ENCODE results near the gene KRT17. TPM values are rescaled to one million over a fixed set of nuclear protein-coding genes. Genes with fewer than 3 reads are reported as not detected.

Gene KRT17
- total RNA-seq, 1 donor from 2014 or later = not detected

DNA sequence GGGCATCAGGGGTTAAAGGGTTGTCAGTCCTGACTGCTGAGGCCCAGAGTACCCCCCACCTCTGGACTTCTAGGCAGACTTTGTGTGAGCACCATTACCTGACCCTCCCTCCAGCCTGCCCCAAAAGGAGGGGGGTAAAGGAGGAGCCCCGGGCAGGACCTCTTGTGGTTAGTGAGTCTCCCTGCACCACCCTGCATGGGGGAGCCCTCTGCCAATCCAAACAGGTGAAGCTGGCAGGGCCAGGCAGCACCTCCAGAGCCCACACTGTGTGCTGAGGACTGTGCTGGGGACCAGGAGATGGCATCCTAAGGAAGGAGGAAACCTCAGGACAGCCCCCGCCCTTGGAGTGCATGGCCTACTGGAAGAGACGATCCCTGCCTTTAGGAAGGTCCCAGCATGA, 35.1 kb downstream of the KRT17 start:
- Mint-ChIP-seq H3K36me3 (no peaks in the 10 kb centered on the region), H3K4me1 (peaks cover 2% of the 10 kb centered on the region), H3K9me3 (no peaks in the 10 kb centered on the region), H3K27ac (no peak overlapping the region), H3K4me3 (no peak overlapping the region), H3K27me3 (ENCODE audit: insufficient read depth, low read depth) (peaks cover 10% of the 10 kb centered on the region)
- DNase-seq (ENCODE audit: low spot score) = no peak
- Histone ChIP-seq H3K4me1 (no peaks in the 10 kb centered on the region), H3K79me2 (ENCODE audit: low read depth) (no peaks in the 10 kb centered on the region), H3K27me3 (no peaks in the 10 kb centered on the region), H4K20me1 (ENCODE audit: low read depth) (no peaks in the 10 kb centered on the region), H3K9ac (no peak overlapping the region), H3F3A (ENCODE audit: low read depth) (no peaks in the 10 kb centered on the region), H3K4me3 (no peak overlapping the region), H3K27ac (no peak overlapping the region), H2AFZ (replicated peaks) (no peak overlapping the region), H3K4me2 (no peak overlapping the region), H3K9me3 (ENCODE audit: low read depth) (no peaks in the 10 kb centered on the region), H3K36me3 (no peaks in the 10 kb centered on the region)
- TF ChIP-seq, protein P1, sequence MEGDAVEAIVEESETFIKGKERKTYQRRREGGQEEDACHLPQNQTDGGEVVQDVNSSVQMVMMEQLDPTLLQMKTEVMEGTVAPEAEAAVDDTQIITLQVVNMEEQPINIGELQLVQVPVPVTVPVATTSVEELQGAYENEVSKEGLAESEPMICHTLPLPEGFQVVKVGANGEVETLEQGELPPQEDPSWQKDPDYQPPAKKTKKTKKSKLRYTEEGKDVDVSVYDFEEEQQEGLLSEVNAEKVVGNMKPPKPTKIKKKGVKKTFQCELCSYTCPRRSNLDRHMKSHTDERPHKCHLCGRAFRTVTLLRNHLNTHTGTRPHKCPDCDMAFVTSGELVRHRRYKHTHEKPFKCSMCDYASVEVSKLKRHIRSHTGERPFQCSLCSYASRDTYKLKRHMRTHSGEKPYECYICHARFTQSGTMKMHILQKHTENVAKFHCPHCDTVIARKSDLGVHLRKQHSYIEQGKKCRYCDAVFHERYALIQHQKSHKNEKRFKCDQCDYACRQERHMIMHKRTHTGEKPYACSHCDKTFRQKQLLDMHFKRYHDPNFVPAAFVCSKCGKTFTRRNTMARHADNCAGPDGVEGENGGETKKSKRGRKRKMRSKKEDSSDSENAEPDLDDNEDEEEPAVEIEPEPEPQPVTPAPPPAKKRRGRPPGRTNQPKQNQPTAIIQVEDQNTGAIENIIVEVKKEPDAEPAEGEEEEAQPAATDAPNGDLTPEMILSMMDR (IDR thresholded peaks at IDR 0.05) = no peak
- TF ChIP-seq EZH2 (IDR thresholded peaks at IDR 0.05) (no peak), EZH2phosphoT487 (IDR thresholded peaks at IDR 0.05) (no peak)

DNA sequence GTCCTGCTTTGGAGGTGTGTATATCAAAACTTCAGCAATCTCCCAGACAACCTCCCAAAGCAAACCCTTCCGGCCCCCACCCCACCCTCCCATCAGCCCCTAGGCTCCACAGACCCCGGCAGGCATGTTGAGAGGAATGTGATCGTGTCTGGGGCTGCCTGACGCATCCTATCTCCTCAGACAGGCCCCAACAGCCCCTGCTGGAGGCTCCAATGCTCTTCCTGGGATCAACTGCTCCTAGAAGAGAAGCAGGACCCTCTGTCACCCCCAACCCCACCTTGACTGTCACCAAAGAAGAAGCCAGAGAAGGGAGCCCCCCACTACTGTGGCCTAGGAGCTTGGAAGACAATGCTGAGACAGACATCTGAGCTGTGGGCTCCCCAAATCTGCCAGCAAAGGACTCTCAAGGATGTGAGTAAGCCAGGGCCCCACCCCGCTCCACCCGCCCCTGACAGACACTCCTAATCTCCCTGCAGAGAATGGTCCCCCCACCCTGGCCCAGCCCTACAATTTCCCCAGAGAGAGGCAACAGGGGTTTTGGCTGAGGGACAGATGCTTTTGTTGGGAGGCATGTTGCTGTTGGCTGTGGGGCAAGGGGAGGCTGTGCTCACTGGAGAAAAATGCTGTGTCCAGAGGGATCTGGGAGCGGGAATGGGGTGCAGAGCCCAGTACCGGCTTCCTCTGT, 36.1 kb downstream of the KRT17 start:
- H4K20me1 ChIP-seq (ENCODE audit: low read depth) = no peaks in the 10 kb centered on the region

DNA sequence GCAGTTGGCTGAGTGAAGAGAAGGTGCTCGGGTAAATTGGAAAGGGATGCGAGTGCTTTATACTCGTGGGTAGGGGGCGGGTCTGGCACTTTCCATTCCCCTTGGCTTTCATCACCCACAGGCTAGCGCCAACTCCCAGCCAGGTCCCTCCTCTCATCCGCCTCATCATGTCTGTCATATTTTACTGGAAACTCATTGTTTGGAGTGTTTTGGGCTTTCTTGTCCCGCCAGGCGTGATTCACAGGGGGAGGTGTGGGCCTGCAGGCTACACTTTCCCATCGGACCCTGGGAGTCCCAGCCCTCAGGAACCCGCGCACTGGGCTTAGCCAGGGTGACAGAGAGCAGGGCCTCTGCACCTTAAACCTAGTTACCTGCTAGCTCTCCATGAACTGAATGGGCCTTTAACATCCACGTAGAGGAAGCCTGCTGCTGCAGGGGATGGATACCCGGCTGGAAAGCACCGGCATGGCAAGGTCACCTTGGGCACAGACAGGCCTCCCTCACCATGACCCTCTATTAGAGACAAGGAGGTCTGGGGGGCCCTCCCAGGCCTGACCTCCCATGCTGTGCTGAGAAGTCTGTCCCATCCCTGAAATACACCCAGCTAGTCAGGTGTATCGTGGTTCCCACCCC, 37.4 kb downstream of the KRT17 start, which contains the start of gene KRT14:
TSS of gene KRT14 (minus strand) at position 33 of the 633 bp plus-strand sequence. CDS start 61 bp downstream, outside the sequence.
- no peaks in the 10 kb centered on the region for H4K20me1 ChIP-seq (ENCODE audit: low read depth)
- Mint-ChIP-seq H3K4me3 (no peak within 1 kb of the TSS), H3K4me1 (peaks cover 2% of the 10 kb centered on the region), H3K36me3 (no peaks in the 10 kb centered on the region), H3K27ac (no peak within 1 kb of the TSS), H3K27me3 (ENCODE audit: insufficient read depth, low read depth) (peaks cover 9% of the 10 kb centered on the region), H3K9me3 (no peaks in the 10 kb centered on the region)
- no peak within 1 kb of the TSS for H3K4me3 ChIP-seq
- TF ChIP-seq, protein P1 (IDR thresholded peaks at IDR 0.05) = no peak
- TF ChIP-seq EZH2 (IDR thresholded peaks at IDR 0.05) = no peak
- no peak for TF ChIP-seq EZH2phosphoT487 (IDR thresholded peaks at IDR 0.05)
- no peaks in the 10 kb centered on the region for H3K27me3 ChIP-seq
- H3K36me3 ChIP-seq = no peaks in the 10 kb centered on the region
- H3K4me2 ChIP-seq = no peak within 1 kb of the TSS
- no peaks in the 10 kb centered on the region for H3K4me1 ChIP-seq
- H3K27ac ChIP-seq = no peak within 1 kb of the TSS
- no peak for DNase-seq (ENCODE audit: low spot score)
- H3K9me3 ChIP-seq (ENCODE audit: low read depth) = no peaks in the 10 kb centered on the region
- H3K79me2 ChIP-seq (ENCODE audit: low read depth) = no peaks in the 10 kb centered on the region
- no peak within 1 kb of the TSS for H3K9ac ChIP-seq
- no peaks in the 10 kb centered on the region for H3F3A ChIP-seq (ENCODE audit: low read depth)
- H2AFZ ChIP-seq (replicated peaks) = no peak within 1 kb of the TSS

More for the DNA sequence above, 36.1 kb downstream of the KRT17 start:
- H3K36me3 ChIP-seq = no peaks in the 10 kb centered on the region
- Mint-ChIP-seq H3K4me3 (no peak overlapping the region), H3K4me1 (peaks cover 2% of the 10 kb centered on the region), H3K36me3 (no peaks in the 10 kb centered on the region), H3K27ac (no peak overlapping the region), H3K27me3 (ENCODE audit: insufficient read depth, low read depth) (peaks cover 4% of the 10 kb centered on the region), H3K9me3 (no peaks in the 10 kb centered on the region)
- no peaks in the 10 kb centered on the region for H3K9me3 ChIP-seq (ENCODE audit: low read depth)
- H3K4me3 ChIP-seq = no peak overlapping the region
- no peak overlapping the region for H3K4me2 ChIP-seq
- no peaks in the 10 kb centered on the region for H3K27me3 ChIP-seq
- H3K79me2 ChIP-seq (ENCODE audit: low read depth) = no peaks in the 10 kb centered on the region
- no peak for DNase-seq (ENCODE audit: low spot score)
- no peaks in the 10 kb centered on the region for H3K4me1 ChIP-seq
- no peak overlapping the region for H3K27ac ChIP-seq
- H3K9ac ChIP-seq = no peak overlapping the region
- H3F3A ChIP-seq (ENCODE audit: low read depth) = no peaks in the 10 kb centered on the region
- no peak for TF ChIP-seq EZH2 (IDR thresholded peaks at IDR 0.05)
- no peak for TF ChIP-seq EZH2phosphoT487 (IDR thresholded peaks at IDR 0.05)
- TF ChIP-seq, protein P1 (IDR thresholded peaks at IDR 0.05) = no peak
- no peak overlapping the region for H2AFZ ChIP-seq (replicated peaks)

Data from neural progenitor cell (in vitro differentiated cells).